Activated effector memory CD4-positive, alpha-beta T cell treated with anti-CD3 and anti-CD28 coated beads, Interleukin-2, amount 50 U/mL, for 16 hours (primary cell): ENCODE measurements around the gene RASGRF1.
A peak's percentile ranks its signal among the peaks of the same experiment; 100 is the strongest.
"Not testable (repeated sequence)": the region's sequence is repeated elsewhere in the genome, so short reads cannot be mapped to it uniquely, and the experiment has no call there.

Source experiments
- DNase-seq: peaks from one replicate; pipeline ENCODE4 v3.0.0-alpha.2; 2020

RASGRF1 gene, protein sequence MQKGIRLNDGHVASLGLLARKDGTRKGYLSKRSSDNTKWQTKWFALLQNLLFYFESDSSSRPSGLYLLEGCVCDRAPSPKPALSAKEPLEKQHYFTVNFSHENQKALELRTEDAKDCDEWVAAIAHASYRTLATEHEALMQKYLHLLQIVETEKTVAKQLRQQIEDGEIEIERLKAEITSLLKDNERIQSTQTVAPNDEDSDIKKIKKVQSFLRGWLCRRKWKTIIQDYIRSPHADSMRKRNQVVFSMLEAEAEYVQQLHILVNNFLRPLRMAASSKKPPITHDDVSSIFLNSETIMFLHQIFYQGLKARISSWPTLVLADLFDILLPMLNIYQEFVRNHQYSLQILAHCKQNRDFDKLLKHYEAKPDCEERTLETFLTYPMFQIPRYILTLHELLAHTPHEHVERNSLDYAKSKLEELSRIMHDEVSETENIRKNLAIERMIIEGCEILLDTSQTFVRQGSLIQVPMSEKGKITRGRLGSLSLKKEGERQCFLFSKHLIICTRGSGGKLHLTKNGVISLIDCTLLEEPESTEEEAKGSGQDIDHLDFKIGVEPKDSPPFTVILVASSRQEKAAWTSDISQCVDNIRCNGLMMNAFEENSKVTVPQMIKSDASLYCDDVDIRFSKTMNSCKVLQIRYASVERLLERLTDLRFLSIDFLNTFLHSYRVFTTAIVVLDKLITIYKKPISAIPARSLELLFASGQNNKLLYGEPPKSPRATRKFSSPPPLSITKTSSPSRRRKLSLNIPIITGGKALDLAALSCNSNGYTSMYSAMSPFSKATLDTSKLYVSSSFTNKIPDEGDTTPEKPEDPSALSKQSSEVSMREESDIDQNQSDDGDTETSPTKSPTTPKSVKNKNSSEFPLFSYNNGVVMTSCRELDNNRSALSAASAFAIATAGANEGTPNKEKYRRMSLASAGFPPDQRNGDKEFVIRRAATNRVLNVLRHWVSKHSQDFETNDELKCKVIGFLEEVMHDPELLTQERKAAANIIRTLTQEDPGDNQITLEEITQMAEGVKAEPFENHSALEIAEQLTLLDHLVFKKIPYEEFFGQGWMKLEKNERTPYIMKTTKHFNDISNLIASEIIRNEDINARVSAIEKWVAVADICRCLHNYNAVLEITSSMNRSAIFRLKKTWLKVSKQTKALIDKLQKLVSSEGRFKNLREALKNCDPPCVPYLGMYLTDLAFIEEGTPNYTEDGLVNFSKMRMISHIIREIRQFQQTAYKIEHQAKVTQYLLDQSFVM (N-terminal part only)

DNA sequence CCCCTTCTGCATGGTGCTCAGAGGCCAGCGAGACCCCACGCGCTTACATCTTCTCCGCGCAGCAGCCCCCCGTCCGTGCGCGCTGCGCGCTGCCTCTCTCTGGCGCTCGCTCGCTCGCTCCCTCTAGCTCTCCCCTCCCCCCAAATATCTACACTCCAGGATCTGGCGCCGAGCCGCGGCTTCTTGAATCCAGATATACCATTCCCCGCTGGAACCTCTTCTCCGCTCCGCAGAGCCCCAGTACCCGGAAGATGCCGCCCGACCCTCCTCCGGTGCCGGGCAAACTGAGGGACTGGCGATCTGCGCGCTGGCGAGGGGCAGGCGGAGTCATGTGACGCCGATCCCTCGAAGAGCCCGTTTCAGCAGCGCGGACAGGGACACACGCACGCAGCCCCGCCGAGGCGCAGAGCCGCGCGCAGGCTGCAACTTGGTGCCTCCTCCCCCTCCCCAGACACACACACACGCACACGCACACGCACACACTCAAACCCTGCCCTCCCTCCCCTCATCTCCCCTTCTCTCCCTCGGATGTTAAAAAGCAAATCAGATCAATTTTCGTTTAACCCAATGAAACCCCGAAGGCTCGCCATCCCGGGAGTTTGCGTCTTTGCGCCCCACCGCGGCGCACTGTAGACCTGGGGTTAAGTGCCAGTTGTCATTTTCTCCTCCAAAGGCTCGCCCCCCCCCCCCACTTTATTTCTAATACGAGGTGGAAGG, at the start of gene RASGRF1:
RASGRF1 (minus strand) TSS at position 294 of the 717 bp plus-strand sequence; CDS start at position 12, 282 bp downstream.
- DNase-seq: peak; percentile 6

DNA sequence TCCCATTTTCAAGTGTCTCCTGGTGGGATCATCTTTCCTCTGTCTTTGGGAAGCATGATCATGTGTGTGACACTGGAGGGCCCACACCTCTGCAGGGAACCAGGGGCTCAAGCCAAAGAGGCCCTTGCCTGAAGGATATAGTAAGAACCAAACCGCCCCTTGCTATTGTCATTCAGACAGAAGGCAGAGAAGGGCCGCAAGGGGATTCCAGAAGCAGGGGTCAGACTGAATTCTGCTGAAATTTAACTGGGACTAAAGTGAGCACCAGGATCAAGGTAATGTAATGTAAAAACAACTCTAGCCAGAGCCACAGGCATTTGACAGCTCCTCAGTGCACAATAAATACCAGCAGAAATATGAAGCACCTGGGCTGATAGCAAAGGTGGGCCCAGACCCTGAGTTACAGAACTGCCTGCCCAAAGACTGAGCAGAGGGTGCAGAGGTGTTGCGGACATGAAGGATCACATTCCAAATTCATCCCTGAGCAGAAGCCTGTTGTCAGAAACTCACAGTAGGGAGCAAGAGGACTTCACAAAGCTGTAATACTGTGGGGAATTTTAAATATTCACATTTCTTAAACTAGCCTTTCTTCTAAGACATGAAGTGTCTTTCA, 46.0 kb upstream of the RASGRF1 start:
- no peak for DNase-seq

DNA sequence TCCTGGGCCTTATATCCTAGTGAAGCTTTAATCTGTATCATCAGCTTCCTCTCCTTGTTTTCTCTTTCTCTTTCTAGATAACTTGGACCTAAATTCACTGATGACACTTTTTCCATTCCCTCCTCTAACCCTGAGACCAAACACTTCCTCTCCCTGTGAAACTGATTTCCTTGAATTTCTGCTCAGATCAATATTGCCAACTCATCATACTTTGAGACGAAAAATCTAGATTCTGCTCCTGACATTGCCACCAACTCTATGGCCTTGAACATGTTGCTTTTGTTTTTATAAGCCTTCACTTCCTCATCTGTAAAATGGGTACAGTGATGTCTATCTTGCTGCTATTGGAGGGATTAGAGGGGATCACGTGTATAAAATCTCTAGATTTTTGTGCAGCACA, 42.7 kb upstream of the RASGRF1 start:
- no peak for DNase-seq

DNA sequence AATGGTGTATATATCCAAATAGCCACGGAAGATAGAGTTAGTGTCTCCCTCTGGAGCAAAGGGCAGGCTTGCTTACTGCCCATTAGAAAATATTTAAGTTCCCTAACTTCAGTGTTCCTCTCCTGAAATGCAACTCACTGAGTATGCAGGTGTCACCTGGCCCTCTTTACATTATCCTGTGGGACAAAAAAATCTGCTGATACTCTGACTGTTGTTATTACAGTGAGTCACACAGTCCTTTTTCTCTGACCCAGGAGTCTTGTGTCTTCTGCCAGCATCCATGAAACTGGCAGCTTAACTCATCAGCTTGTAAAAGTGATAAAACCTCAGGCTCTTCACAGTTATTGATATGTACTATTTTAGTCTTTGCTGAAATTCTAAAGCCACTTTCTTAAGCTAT, 42.2 kb upstream of the RASGRF1 start:
- no peak for DNase-seq

DNA sequence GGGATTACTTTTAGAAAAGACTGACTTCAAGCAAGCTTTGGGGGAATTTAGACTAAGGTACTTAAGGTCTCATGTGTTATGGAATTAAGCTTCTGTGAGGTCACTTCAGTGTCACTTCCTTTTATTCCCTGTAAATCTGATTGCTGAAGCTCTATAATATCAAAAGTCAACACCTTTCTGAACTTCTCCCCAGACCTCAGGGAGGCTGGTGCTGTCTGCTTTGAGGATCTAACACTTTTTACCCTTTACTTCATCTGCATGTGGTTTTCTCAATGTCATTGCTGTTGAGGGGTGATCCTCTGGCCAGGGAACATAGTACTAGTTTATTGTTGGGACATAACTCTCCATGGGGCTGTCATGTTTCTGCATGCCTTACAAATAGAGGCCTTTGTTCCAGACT, 41.8 kb upstream of the RASGRF1 start:
- DNase-seq: no peak

DNA sequence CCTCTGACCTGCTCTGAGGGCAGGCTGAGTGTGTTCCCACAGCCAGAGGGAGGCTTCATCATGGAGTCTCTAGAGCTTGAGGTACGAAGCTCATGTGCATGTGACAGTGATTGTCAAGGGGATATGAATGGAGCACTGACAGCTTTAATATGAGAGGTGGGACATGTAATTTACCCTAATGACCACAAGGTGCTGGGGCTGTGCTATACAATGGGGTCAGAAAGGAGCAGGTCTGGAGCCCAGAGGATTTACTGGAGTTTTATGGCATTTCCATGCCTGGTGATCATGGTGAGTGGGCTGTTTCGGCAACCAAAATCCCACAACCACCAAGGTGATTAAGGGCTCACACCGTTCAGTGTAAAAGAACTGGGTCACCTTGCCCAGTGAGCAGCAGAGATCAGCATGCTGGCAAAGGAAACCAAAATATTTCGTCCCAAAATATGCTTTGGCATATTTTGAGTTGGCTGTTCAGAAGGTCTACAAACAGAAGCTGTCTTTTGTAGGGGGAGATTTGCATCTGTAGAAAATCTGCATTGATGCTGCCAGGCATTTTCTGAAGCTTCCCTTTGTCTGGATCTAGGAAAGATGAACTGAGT, 40.1 kb upstream of the RASGRF1 start:
- no peak for DNase-seq

DNA sequence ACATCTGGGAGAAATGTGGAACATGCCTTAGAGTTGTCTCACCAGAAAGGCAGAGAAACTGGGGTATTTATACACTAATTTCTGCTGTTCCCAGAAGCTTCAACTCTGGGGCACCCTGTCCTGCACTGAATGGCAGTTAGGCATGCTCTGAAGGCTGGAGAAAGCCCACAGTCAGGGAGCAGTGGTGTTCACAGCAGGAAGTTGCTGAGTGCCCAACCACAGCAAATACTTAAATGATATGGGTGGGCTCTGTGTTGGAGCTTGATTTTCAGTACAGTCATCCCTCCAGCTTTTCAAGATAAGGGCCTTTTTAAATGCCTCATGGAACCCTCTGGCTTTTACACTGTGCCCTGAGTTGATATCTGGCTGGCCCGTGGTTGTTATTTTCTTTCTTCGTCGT, 38.7 kb upstream of the RASGRF1 start:
- no peak for DNase-seq

DNA sequence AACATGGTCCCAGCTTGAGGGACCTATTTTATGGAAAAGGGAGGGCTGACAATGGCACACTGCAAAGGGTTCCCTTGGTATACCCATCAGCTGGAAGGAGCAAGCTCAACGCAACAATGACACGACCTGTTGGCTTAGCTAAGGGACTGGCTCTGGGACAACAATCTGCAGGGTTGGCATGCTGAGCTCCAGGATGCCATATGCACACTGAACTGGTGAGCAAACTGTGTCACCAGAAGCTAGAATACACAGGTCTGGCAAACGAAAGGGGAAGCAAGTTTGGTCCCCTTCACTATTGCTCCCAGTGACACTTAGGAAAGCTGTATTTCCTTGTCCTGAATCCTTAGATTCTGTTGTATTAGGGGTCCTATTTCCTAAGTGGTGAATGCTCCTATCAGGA, 38.0 kb upstream of the RASGRF1 start:
- no peak for DNase-seq

DNA sequence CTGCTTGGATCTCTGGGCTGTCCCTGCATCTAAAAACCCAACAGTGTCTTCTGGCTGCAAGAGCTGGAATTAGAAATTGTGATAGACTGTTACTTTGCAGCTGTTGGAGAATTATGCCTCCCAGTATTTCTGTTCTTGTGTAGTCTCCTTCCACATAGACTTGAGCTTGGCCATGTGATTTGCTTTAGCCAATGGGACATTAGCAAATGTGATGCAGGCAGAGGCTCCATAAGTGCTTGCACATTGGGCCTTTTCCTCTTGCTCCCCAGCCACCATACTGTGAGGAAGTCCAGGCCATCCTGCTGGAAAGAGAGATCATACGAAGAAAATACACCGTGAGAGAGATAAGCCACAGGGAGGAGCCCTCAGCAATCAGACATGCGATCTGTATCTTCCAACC, 33.8 kb upstream of the RASGRF1 start:
- DNase-seq: no peak

DNA sequence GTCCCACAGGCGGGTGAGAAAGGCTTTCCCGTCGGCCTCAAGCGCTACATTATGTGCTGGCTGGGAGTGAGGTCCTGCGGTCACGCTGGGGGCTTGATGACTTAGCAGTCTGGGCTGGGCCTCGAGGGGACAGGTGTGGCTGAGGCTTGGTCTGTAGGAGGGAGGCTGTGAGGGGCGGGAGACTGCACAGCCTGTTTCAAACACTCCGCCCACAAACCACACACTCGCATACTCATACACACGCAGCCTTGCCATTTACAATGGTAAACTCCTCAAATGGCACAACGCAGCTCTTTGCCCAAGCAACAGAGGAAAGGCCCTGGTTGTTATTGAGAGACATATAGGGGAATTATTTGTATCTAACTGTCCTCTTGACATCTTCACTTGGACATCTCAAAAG, 32.4 kb upstream of the RASGRF1 start:
- no peak for DNase-seq

DNA sequence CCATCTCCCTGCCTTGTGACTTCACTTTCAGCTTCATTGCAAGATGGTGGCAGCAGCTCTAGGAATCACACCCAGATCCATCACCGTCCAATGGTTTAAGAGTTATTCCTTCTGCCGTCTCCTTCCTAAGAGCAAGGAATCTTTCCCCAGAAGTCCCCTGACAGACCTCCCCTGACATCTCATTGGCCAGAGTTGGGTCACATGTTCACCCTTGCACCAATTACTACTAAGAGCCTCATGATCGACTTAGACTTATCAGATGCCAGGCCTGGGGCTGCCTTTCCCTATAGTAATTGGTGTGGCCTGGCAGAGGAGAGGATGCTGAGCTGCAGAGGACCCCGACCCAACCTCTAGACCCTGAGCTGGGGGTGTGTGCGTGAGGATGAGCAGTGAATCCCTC, 31.8 kb upstream of the RASGRF1 start:
- no peak for DNase-seq

DNA sequence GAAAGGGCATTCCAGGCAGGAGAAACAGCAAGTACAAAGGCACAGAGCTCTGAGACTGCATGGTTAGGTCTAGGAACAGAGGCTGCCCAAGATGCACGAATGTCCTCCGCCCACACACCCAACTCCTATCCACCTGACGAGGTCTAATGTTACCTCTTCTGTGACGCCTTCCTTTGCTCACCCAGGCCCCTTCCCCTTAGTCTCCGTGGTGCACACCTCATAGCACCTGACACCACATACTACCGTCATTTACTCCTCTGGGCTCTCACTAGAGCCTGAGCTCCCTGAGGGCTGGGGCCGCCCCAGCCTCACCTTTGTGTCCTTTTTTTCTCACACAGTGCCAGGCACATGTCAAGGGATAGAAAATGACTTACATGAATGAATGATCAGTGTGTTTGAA, 31.0 kb upstream of the RASGRF1 start:
- DNase-seq: no peak

DNA sequence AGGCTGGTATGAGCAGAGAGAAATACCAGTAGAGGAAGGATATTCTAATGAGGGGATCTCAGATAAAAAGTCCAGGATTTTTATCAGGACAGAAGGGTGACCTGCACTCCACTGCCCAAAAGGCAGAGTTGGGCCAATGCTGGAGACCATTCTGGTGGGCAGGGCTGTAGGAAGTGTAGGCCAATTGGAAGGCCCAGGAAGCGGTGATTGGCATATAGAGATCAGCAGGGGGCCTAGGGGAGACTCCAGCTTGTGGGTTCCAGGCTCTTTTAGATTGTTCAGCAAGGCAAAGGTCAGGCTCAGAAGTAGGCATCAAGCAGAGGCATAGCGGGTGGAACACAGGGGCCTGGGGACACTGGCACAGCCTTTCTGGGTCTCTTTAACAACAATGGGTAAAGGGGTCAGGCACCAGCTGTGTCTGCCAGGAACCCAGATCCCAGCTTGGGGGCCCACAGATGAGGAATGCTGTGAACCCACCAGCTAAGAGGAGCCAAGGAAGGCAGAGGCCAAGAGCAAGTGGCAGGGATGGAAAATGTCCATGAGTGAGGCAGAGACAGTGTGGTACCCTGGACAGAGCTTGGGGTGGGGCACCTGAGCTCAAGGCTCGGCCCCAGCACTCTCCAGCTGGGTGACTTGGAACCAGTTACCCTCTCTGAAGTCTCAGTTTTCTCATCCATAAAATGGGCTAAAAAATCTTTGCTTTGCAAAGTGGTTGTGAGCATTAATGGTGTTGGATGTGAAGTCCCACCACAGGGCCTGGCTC, 27.0 kb upstream of the RASGRF1 start:
- no peak for DNase-seq

DNA sequence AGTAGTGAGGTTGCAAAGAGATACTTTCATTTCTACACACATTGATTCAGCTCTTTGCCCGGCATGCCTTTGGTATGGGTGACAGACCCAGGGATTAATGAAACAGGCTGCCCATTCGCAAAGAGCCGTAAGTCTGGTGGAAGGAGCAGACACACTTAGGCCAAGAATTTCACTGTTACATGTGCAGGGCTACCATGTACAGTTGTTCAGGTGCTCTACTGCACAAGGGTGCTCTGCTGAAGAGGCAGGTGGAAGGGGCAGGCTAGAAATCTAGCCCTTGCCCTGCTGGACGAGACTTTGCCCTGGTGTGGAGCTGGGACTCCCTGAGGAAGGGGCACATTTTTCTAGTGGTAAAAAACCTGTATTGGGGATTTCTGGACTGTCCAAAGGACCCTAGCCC, 26.2 kb upstream of the RASGRF1 start:
- no peak for DNase-seq

DNA sequence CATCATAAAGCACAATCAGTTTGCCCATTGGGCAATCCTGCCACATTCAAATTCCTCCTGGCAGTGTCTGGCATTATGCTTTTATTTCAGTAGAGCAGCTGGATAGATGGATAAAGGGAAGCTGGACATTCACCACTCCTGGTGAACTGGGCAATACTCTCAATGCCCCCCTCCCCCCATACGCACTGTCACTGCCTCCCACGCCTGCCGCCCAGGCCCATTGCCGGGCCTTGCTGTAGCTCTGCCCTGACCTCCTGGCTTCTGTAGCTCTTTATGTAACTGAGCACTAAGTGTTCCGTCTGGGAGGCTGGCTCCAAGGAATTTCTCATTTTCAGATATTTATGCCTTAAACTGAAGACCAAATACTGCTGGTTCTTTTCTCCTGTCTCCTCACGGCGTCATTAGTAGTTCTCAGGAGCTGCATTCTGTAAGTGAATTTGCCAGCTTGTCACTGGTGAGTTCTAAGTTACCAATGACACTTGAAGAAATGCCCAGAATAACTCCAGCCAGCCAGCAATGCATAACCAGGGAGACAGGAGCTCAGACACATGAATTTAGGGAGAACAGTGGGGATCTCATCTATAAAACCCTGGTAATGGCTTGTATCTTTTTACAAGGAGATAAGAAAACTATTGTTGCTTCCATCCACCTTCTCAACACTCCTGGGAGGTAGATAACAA, 25.5 kb upstream of the RASGRF1 start:
- no peak for DNase-seq

DNA sequence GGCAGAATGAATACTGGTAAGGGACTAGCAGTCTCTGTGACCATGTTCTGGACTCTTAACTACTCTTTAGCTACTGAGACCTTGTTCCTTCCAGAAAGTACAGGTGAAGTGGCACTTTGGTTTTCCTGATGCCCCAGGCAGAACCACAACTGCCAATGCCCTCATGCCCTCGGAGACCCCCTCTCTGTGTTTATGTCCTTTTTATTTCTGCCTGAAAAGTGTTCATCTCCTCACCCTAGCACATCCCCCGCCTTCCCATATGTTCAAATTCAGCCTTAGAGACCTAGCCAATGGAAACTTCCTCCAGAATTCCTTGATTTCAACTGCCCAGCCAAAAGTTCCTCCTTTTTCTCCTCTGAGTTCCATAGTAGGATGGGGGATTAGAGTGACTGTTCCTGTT, 23.3 kb upstream of the RASGRF1 start:
- DNase-seq: no peak

DNA sequence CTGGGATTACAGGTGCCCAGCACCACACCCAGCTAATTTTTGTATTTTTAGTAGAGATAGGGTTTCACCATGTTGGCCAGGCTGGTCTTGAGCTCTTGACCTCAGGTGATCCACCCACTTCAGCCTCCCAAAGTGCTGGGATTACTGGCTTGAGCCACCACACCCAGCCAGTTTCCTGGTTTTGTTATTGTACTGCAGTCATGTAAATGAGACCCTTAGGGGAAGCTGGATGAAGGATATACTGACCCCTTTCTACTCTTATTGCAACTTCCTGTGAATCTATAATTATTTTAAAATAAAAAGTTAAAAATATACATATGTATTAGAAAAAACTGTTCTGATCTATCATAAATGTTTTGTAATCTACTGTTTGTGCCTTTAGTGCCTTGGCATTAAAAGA, 20.8 kb upstream of the RASGRF1 start:
- not testable (repeated sequence) for DNase-seq

DNA sequence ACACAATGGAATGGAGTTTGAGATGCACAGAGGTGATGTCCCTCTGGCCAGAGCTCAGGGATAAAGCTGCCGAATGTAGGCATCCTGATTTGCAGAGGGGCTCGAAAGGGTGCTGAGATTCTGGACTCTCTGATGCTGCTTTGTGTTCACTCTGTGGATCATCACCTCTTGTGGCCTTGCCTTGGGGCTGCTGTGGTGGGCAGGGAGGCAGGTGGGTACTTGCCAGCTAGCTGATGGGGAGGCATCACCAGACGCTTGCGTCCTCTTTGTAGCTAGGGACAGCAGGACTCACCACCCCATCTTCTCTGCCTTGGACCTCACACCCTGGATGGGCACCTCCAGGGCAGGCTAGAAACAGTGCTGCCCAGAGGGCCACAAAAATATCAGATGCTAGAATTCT, 14.6 kb upstream of the RASGRF1 start:
- DNase-seq: no peak

DNA sequence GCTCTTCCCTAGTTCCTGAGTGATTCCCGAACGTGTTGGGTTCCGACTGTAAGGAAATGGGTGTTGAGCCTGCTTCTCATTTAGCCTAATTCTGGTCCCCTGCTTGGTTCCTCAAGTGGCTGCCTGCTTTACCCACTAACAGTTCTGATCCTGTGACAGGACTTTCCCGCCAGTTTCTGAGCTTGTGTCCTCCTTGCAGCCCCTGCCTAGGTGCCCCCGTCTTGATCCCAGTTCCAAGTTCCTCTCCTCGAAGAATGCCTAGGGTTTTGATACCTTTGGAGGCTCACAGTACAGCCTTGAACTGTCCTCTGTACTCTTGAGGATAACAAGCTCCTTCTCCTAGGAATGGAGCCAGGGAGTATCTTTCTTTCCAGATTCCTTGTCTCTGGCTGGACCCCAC, 12.0 kb upstream of the RASGRF1 start:
- DNase-seq: no peak

DNA sequence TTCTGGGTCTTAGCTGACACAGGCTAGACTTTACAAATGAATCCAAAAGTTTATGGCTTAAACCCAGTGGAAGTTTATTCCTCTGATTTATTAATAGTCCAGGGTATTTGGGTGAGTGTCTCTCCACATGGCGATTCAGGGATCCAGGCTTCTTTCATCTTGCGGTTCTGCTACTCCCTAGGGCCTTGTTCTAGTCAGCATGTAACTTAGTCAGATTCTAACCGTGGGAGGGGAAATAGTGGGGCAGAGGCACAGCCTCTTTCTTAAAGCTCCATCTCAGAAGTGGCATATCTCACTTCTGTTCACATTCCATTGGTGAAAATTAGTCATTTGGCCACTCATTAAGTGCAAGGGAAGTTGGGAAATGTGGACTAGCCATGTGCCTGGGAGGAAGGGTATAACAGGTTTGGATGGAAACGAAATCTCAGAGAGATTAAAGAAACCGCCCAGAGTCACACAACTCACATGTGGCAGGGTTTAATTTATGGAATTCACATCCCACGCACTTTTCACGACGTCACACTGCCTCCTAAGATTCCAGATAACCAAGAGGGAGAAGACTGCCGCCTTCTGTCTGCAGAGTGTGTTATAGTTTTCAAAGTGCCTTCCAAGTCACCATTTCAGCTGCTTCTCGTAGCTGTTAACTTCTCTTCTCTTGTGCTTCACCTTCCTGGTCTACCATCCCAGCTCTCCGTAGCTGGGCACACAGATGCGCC, 11.4 kb upstream of the RASGRF1 start:
- no peak for DNase-seq
